HG03175 (cell line): ENCODE data around the gene SLC40A1.
A peak's percentile ranks its signal among the peaks of the same experiment; 100 is the strongest.

ENCODE experiments used
- ATAC-seq: cut with Tn5 transposase; IDR thresholded peaks from one replicate; pipeline ENCODE4 v1.9.1; 2021; ENCODE audit warnings: mild to moderate bottlenecking, moderate library complexity; ENCODE audit not compliant: unreplicated experiment

The SLC40A1 gene

GRCh38 chr2:189601043-189601442 lies 20.5 kb upstream of the SLC40A1 start:
- ATAC-seq = no peak

- no peak for ATAC-seq
Measured at GRCh38 chr2:189599245-189599644, 18.7 kb upstream of the SLC40A1 start.

DNA sequence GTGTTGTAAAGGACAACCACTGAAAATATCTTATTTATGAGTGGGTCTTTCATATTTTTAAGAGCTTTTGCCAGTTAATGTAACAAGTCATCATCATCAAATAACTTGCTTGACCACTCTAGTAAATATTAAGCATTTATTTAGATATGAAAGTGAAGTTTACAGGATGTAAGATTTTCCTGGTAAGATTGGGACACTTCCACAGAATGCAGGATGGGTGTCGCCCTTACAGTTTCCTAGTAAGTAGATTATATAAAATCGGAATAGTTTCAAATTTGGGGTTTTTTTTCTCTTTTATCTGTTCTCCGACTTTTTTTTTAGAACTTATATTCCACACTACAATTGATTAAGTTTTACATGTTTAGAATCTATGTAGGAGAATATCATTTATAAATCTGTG lies 14.8 kb upstream of the SLC40A1 start:
- ATAC-seq = no peak

- no peak for ATAC-seq
Measured at GRCh38 chr2:189594305-189594704, 13.7 kb upstream of the SLC40A1 start.

DNA sequence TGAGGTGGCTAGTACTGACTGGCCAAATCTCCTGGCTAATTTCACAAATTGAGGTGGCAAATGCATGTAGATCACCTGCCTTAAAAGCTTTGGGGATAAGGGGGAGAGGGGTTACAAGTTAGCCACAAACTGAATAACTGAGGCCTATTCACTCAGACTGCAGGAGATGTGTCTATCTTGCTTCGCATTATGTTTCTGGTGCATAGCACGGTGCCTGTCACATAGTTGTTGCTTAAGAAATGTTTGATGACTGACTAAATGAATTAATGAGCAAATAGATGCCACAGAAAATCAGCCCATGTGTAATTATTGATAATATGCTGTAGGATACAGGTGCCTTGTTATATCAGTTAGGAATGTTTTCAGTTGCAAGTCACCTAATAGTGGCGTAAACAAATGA lies 12.5 kb upstream of the SLC40A1 start:
- ATAC-seq = no peak

- no peak for ATAC-seq
Measured at GRCh38 chr2:189592353-189592984, 11.9 kb upstream of the SLC40A1 start.

GRCh38 chr2:189587780-189588179 lies 7.2 kb upstream of the SLC40A1 start:
- ATAC-seq = no peak

DNA sequence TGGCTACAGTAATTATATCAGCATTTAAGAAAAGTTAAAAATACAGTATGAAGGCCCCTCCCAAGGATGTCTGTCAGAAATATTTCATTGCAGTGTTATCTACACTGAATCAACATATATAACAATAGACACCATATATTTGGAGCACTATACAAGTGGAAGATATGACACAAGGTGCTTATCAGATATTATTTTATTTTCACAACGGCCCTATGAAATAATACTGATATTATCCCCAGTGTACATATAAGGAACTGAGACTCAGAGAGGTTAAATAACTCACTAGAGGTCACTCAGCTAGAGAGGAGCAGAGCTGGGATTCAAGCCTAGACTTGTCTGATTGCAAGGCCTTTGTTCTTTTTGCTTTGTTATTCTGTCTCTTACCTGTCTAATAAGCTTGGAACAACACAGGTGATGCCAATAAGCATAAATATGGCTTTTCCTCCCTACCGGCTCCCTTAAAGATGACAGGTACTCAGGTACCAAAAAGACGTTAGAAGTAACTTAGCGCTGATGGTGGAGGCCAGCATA lies 4.7 kb upstream of the SLC40A1 start:
- no peak for ATAC-seq

DNA sequence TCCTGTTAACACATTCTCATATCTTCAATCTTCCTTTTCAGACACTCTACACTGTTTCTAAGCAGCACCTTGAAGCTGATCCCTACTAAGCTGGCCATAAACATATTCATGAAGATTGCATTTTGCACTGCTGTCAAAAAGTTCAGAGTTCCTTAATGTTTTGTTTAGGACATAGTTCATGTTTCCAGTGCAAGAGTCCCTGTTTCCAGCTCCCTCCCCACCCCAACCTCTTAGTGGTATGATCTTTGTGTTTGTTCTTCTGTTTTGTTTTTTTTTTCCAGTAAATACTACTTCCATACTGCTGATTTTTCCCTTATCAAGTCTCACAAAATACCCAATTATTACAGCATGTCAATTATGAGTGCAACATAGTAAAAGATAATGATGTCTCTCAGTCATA lies 4.1 kb upstream of the SLC40A1 start:
- ATAC-seq = no peak

GRCh38 chr2:189583227-189584198 lies 2.9 kb upstream of the SLC40A1 start:
- ATAC-seq = no peak

GRCh38 chr2:189582809-189583192 lies 2.2 kb upstream of the SLC40A1 start:
- ATAC-seq = no peak

- no peak for ATAC-seq
Measured at GRCh38 chr2:189582140-189582808, 1.7 kb upstream of the SLC40A1 start.

DNA sequence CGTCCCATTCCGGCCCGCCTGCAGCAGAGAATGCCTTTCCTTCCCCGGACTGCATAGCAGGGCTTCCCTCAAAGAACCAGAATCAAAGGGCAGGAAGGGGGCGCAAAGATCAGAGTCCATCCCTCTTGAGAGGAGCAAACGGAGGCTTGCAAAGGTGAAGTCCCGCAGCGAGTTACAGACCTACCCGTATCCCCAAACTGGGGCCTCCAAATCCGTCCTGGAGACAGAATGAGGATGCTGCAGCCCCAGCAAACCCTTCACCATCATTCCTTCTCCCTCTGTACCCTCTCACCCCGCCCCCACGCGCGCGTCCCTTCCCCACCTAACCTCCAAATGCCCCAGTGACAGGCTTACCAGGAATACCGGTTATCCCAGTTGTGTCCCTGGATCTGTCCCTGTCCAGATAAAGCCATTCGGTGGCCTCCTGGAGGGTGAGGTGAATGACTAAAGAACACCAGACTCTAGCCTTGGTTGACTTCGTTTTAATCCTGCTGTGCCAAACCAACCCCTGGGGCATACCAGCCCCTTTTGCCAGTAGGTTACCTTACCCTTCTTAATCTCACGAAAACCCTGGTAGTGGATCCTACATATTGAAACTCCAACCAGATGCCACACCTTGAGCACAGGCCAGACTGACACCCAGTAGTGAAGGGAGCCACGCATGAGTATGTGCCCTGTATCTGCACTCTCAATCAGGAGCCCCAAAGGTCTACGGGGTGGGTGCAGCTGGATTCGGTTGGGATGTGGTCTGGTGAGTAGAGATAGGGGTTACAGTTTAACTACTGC lies 961 bp upstream of the SLC40A1 start:
- no peak for ATAC-seq

DNA sequence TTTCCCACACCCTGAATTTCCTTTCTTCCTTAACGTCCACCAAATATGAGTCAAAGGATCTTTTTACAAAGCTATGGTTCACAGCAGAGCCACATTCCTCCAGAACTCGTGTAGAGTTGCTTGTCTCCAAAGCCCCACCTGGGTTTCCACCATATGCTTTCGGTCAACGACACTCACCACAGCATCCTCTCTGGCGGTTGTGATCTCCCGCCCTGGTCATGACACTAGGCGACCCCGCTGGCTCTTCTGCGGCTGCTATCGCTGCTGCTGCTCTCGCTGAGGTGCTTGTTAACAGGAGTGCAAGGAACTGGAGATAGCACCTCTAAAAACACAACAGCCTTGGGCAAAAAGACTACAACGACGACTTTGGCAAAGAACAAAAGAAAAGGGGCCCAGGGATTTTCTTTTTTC lies 340 bp downstream of the SLC40A1 start:
- peak; percentile 36 for ATAC-seq

DNA sequence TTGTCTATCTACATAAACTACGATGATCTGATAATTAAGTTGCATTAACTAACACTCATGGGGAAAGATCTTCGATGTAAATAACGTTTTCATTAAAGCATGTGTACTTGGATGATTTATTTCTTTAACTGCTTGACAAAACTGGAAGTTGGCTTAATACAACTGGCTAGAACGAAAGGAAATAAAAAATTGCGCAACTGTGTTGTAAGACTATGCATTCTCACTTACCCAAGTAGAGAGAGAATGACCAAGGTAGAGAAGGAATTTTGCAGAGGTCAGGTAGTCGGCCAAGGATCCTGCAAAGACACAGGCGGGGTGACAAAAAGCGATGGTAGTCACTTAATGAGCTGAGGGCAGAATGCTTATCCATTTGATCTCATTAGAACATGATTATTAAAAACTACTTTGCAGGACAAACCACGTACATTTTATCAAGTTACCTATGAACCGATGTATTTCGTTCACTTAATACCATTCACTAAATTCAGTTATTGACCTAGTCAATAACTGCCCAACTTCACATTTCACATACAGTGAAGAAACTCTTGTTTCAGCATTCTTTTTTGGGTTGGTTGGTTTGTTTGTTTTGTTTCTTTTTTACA lies 900 bp downstream of the SLC40A1 start:
- no peak for ATAC-seq

DNA sequence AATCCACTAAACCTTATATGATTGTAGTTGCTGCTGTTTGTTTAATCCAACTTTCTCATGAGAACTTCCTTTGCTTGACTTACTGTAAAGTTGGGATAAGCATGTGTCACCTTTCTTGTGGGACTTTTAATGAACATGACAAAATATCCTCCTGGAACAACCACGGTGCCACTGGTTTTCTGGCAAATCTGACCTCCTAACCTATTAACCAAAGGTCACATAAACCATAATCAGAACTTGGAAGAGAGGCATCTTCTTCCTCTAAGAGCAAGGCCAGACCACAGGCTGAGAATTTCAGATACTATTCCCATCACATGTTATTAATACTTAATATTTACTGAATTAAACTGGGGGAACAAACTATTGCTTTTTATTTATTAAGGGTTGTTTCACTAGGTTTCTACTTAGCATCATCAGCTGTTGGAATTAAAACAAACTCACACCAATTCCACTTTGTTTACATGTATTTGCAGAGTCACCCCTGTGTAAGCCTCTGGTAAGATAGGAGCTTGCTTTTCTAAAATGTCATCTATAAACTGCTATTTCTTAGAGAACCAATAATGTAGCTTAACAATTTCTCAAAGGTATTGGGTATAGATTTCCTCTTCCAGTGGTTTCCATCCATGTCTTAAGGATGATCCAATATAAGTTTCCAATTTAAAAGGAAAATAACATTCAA lies 2.2 kb downstream of the SLC40A1 start:
- no peak for ATAC-seq

DNA sequence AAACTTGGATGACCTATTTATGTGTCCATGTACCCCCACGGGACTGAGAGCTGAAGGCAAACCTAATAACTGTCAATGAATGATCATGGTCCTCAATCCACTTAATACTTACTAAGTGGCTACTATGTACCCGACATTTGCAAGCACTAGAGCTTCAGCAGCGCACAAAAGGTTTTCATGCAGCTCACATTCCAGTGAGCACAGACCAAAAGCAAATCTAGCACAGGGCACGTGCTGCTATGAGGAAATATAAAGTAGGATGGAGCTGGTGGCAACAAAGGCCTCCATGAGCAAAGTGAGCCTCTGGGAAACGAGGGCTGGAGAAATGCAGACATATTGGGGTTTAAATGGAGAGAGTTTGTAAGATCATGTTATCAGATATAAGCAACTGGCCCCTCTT lies 3.5 kb downstream of the SLC40A1 start:
- no peak for ATAC-seq

DNA sequence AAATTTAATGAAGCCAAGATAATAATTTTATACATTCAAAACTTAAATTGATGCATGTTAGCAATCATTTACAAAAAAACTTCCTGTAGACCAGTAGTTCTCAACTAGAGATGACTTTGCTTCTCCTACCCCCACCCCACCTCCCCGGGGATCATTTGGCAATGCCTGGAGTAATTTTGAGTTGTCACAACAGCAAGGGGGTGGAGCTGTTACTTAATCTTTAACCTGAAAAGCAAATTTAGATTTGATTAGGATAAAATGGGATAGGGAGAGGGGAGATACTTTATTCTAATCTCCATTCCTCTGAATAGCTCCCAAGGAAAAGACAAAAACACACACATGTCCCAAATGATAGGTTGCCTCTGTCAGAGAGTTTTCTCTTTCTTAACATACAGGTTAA lies 4.2 kb downstream of the SLC40A1 start:
- no peak for ATAC-seq

- ATAC-seq = no peak
Measured at GRCh38 chr2:189574793-189575475, 5.7 kb downstream of the SLC40A1 start.
